ENCODE measurements around the gene WDR3.
"Not testable (repeated sequence)": the region's sequence is repeated elsewhere in the genome, so short reads cannot be mapped to it uniquely, and the experiment has no call there.

The WDR3 gene

DNA sequence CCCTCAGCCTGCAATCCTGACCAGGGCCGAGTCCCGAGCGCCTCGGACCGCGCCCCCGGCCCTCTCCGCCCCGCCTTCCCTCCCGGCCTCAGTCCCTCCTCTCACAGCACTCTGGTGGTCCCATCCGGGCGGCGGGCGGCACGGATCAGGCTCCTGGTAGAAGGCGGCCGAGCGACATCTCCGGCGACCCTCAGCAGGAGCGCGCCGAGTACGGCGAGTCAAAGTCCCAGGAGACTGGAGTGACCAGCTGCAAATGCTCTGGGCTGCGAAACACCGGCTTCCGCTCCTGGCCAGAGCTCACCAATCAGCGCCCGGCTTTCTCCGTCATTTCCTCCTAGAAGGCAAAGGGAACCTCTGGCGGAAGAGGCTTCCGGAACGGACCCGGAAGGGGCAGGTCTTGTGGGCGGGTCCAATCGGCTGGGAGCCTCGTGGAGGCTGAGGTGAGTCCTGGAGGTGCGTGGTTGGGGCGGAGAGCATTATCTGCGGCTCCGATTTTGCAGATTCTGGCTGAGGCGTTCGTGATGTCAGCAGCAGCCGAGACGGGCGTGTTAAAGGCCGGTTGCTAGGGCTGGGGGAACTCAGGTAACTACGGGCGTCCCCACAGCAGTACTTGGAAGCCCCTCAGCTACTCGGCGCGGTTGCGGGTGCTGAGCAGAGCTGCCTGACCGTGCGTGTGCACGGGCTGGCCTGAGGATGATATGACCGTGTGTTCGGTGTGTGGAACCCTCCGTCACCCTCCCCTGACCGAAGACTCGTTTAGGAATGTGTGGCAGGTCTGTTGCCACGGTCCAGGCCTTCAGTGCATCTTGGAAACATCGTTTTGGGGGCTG lies at the start of gene WDR3, which contains the start of gene GDAP2:
Gene WDR3, plus strand, starts transcription at position 397 of the 830 bp plus-strand sequence. CDS start 3,581 bp downstream, outside the sequence.
Gene GDAP2, minus strand, starts transcription at position 279 of the 830 bp plus-strand sequence. CDS start 9,264 bp downstream, outside the sequence.
- DNase-seq, result peak; percentile 60 to 99 (median 95)

- DNase-seq, result no peak
These were observed 45.9 kb upstream of the WDR3 start for GRCh38 chr1:117883616-117884015.

DNA sequence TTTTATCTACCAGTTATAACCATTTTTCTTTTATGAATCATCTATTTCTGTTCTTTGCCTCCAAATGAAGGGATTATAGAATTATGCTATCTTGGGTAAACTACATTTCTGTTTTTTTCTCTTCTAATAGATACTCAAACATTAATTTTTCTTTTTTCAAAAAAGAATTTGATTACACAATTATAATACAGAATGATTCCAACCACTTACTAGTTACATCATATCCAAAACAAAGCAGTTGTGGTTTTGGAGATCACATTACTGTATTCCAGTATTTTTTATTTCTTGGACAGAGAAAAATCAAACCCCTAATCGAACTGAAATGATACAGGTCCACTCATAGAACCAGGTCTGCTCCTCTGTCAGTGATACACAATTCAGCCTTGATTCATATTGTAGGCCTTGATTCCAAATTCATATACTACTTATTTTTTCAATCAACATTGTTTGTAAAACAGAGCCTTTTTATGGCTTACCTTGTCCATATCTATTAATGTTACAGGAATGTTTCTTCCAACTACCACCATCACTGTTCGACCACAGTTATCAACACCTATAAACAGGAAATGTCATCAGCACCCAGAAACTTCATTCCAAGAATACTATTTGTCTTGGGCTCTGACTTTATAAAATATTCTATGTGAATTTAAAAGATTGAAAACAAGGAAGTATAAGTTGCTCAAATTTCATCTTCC lies 43.3 kb upstream of the WDR3 start:
- no peak for DNase-seq

DNA sequence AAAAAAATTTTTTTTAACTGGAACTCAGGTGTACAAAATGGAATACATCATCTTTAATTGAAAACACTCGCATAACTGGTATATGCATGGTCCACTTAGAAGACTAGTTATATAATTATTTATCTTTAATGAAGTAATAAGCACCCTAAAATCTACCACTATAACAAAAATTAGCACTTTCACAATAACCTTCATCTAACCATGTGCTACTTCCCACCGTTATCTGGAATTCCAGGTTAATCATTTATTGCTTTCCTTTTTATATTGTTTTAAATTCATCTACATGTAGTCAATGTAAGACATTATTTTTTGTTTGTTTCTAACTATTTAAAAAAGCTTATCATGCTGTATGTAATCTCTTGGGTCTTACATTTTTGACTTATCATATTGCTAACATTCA lies 39.1 kb upstream of the WDR3 start:
- no peak for DNase-seq

- no peak for DNase-seq
These were observed 37.0 kb upstream of the WDR3 start for GRCh38 chr1:117892512-117892911.

DNA sequence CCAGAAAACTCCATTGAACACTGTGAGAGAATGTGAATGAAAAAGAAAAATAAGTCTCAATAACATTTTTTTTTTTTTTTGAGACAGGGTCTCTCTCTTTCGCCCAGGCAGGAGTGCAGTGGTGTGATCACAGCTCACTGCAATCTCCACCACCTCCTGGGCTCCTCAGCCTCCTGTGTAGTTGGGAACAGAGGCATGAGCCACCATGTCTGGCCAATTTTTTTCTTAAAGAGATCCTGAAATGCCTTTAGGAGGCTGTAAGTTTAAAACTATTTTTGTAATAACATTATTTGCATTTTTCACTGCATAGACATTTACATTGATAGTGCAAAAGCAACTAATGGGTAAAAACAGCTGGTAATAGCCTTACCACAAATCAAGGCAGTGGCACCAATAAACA lies 35.5 kb upstream of the WDR3 start:
- DNase-seq, result no peak

- DNase-seq, result peak in 39 of 58 donors; percentile 1 to 73 (median 11)
These were observed 33.9 kb upstream of the WDR3 start for GRCh38 chr1:117895482-117896114.

DNA sequence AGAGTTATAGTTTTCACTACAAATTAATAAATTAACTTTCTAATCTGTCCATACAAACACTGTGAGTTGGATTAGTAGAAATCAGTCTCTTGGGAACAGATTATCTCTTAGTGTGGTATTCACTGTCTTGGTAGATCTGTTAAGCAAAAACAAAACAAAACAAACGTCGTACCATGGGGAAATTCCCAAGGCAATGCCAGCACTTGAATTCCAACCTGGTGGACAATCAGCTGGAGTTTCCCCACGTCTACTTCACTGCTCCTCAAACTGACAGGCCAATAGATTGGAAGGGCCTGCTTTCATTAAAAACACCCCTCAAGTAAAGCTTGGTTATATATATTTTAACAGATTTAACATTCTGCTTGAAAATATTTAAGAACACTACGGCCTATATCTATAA lies 32.0 kb upstream of the WDR3 start:
- no peak for DNase-seq

DNA sequence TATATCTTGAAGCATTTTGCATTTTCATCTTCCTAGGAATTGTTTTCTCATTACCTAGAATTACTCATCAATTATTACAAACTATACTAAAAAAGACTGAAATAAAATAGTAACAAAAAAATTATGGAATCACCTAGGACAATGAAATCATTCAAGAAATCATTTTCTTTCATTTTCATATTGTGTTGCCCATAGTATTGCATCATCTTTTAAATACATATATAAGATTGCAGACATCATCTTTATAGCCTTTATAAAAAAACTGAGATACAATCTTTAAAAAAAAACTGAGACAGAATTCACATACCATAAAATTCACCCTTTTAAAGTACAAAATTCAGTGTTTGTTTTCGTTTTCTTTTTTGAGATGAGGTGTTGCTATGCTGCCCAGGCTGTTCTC lies 29.7 kb upstream of the WDR3 start:
- no peak for DNase-seq

DNA sequence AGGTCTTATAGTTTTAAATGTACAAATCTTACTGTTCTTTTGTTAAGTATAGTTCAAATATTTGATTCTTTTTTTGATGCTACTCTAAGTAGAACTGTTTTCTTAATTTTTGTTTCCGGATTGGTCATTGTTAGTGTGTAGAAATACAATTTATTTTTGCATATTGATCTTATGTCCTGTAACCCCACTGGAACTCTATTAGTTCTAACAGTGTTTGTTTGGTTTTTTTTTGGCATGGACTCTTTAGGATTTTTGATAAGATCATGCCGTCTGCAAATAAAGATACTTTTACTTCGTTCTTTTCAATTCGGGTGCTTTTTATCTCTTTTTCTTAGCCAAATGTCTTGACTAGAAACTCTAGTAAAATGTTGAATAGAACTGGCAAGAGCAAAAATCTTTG lies 26.6 kb upstream of the WDR3 start:
- DNase-seq, result no peak

DNA sequence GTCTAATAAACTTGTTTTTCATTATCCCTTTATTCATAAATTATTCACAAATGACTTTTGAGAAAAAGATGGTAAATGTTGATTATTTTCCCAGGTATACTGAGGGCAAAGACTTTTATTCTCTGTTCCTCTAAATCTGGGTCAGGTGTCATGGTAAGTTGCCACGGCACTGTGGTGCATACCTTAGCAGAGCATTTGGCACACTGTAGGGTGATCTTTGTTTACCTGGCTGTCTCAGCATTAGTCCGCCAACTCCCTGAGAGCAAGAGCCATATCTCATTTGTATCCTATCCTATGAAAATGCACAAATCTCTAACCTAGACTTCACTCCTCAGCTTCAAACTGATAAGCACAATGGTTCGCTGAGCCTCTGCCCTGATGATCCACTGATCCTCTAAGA lies 25.1 kb upstream of the WDR3 start:
- DNase-seq, result no peak

GRCh38 chr1:117905019-117905418 lies 24.5 kb upstream of the WDR3 start:
- no peak for DNase-seq

DNA sequence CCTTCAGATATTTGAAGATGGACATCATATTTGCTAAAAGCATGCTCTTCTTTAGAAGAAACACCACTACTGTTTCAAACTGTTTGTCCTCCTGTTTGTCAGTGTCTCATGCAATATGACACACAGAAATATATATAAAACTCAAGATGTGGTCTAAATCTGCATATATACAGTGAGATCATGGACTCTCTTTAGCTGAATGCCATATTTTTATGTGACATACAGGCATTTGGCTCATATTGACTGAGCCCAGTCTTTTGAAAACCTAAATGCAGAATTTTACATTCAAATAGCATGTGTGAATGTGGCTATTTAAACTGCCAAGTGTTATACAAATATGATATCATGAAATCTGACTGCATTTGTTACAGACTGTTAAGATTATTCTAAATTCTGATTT lies 18.5 kb upstream of the WDR3 start:
- no peak for DNase-seq

GRCh38 chr1:117919376-117919775 lies 10.2 kb upstream of the WDR3 start:
- DNase-seq, result no peak

DNA sequence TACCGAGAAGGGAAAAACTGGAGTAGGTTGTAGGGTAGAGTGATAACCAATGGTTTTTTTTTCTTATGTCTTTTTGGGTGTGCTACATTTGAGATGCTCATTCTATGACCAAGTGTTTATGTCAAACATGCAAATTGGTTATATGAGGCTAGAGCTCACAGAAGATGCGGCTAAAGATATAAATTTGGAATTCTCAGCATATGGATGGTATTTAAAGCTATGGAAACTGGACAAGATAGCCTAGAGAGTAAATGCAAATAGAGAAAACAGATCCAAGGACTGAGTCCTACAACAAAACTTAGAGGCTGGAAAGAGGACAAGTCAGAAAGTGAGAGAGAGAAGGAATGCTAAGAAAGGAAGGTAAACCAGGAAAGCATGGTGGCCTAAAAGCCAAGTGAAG lies 7.5 kb upstream of the WDR3 start:
- no peak for DNase-seq

- not testable (repeated sequence) for DNase-seq
These were observed 6.8 kb upstream of the WDR3 start for GRCh38 chr1:117922717-117923116.

DNA sequence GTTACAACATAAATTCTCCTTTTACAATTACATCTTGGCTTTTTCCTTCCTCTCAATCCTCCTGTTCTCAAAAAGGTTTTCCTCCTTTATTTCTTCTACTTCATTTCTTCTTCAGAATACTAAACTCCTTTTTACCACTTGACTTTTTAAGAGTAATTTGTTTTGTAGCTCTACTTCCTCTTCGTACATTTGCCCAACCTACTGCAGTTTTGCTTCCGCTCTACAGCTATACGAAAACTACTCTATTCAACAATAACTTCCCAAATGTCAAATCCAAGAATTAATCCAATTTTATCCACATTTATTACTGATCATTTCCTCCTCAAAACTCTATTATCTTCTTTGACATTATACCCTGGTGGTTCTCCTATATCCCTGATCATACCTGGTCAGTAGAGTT lies 3.6 kb upstream of the WDR3 start:
- no peak for DNase-seq

GRCh38 chr1:117928881-117929342 lies 627 bp upstream of the WDR3 start:
- peak in 48 of 58 donors; percentile 12 to 73 (median 50) for DNase-seq

- DNase-seq, result peak in 1 of 58 donors; percentile 10
These were observed 571 bp downstream of the WDR3 start for GRCh38 chr1:117930173-117930447.

- no peak for DNase-seq
These were observed 945 bp downstream of the WDR3 start for GRCh38 chr1:117930484-117930883.

DNA sequence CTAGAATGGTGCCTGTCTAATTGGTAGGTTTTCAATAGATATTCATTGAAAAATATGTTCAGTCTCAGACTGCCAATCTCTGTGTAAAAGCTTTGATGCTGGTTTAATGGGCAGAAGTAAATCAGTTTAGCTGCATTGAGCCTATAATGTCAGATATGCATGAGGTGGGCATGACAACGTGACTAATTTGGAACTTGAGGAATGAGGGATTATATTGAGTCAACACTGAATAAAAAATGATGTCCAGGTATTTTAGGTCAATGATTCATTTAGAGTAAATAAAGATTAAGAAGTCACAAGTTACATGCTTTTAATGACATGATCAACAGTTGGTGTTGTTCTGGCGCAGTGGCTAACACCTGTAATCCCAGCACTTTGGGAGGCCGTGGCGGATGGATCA lies 3.0 kb downstream of the WDR3 start:
- DNase-seq, result no peak

DNA sequence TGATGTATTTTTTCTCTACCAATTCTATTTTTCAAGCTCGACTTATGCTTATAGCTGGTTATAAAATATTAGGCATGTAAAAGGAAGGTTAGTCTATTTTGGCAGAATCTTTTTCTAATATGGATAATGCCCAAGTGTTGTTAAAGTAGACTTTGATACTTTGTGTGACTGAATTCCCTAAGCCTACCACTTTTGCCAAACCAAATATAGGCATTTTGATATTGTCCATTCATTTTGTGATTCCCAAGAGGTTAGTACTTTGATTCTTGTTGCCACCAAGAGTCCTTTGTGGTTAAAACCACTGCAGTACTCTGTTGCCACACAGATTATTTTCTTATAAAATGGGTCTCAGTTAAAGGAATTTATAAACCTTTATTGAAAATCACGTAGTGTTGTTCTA lies 4.2 kb downstream of the WDR3 start:
- no peak for DNase-seq

Data from anterior cingulate cortex (tissue), 58 donors.